Mesenchymal stem cell (in vitro differentiated cells and primary cell): ENCODE measurements around the gene CREB3L4.
"Not testable (repeated sequence)": the region's sequence is repeated elsewhere in the genome, so short reads cannot be mapped to it uniquely, and the experiment has no call there.

Experiments used
- DNase-seq: peaks from one replicate; pipeline ENCODE4 v3.0.0-alpha.2; 2013
- H2AFZ ChIP-seq: one replicate; pipeline ENCODE4 v1.6.1; 2013; ENCODE audit warnings: low read depth, mild to moderate bottlenecking, control low read depth, inconsistent platforms, low read length, moderate library complexity
- H2AK5ac ChIP-seq: 2 replicates; pipeline ENCODE4 v1.6.1; 2013; ENCODE audit warnings: low read length, moderate library complexity, mild to moderate bottlenecking, inconsistent platforms; ENCODE audit not compliant: severe bottlenecking
- H2BK120ac ChIP-seq: one replicate; pipeline ENCODE4 v1.6.1; 2013; ENCODE audit warnings: low read depth, mild to moderate bottlenecking, inconsistent platforms, low read length, moderate library complexity
- H2BK12ac ChIP-seq, 2 experiments: one replicate each; pipeline ENCODE4 v1.6.1; 2013; ENCODE audit warnings: inconsistent platforms in 2 of 2, low read length in 2 of 2, mild to moderate bottlenecking in 2 of 2, moderate library complexity in 2 of 2, control low read depth in 1 of 2
- H2BK15ac ChIP-seq: one replicate; pipeline ENCODE4 v1.6.1; 2013; ENCODE audit warnings: mild to moderate bottlenecking, low read depth, inconsistent platforms; ENCODE audit not compliant: poor library complexity, severe bottlenecking
- H2BK5ac ChIP-seq: 2 replicates; pipeline ENCODE4 v1.6.1; 2013; ENCODE audit warnings: low read depth, mild to moderate bottlenecking, low read length, control low read depth, inconsistent platforms; ENCODE audit not compliant: poor library complexity, severe bottlenecking
- H3K14ac ChIP-seq, 2 experiments: one replicate each; pipeline ENCODE4 v1.6.1; 2013; ENCODE audit warnings: inconsistent platforms in 2 of 2, low read length in 2 of 2, control low read depth in 1 of 2, mild to moderate bottlenecking in 1 of 2, moderate library complexity in 1 of 2
- H3K18ac ChIP-seq, 2 experiments: one replicate each; pipeline ENCODE4 v1.6.1; 2013; ENCODE audit warnings: inconsistent platforms in 2 of 2, low read length in 2 of 2, control low read depth in 1 of 2, low read depth in 1 of 2, mild to moderate bottlenecking in 1 of 2
- H3K23ac ChIP-seq, 2 experiments: one replicate each; pipeline ENCODE4 v1.6.1; 2013; ENCODE audit warnings: inconsistent platforms in 2 of 2, low read length in 2 of 2, mild to moderate bottlenecking in 2 of 2, moderate library complexity in 2 of 2, control low read depth in 1 of 2
- H3K27ac ChIP-seq: 2 replicates; pipeline ENCODE4 v1.5.1; 2013; ENCODE audit warnings: mild to moderate bottlenecking, moderate library complexity, low read length, control low read depth, inconsistent platforms; ENCODE audit not compliant: poor library complexity, severe bottlenecking
- H3K27me3 ChIP-seq, 2 experiments: 2 replicates each; pipeline versions ENCODE4 v1.6.1 to v1.7.0; 2013; ENCODE audit warnings: low read length in 2 of 2, mild to moderate bottlenecking in 2 of 2, moderate library complexity in 2 of 2, control low read depth in 1 of 2, inconsistent platforms in 1 of 2; ENCODE audit not compliant: control insufficient read depth in 1 of 2, insufficient read depth in 1 of 2
- H3K36me3 ChIP-seq, 2 experiments: 2 replicates each; pipeline versions ENCODE4 v1.6.1 to v1.7.0; 2013; ENCODE audit warnings: low read length in 2 of 2, control low read depth in 1 of 2, inconsistent platforms in 1 of 2, low read depth in 1 of 2, mild to moderate bottlenecking in 1 of 2; ENCODE audit not compliant: insufficient read depth in 2 of 2, control insufficient read depth in 1 of 2
- H3K4ac ChIP-seq, 2 experiments: one replicate each; pipeline ENCODE4 v1.6.1; 2013; ENCODE audit warnings: inconsistent platforms in 2 of 2, low read length in 2 of 2, mild to moderate bottlenecking in 2 of 2, moderate library complexity in 2 of 2, control low read depth in 1 of 2, low read depth in 1 of 2
- H3K4me1 ChIP-seq: 2 replicates; pipeline ENCODE4 v1.6.1; 2013; ENCODE audit warnings: low read depth, low read length, control low read depth; ENCODE audit not compliant: control insufficient read depth, insufficient read depth
- H3K4me2 ChIP-seq: 2 replicates; pipeline ENCODE4 v1.6.1; 2013; ENCODE audit warnings: low read length, mild to moderate bottlenecking, inconsistent platforms; ENCODE audit not compliant: poor library complexity, severe bottlenecking
- H3K4me3 ChIP-seq, 2 experiments: 2 replicates each; pipeline versions ENCODE4 v1.5.1 to v1.7.0; 2013; ENCODE audit warnings: low read length in 2 of 2, mild to moderate bottlenecking in 2 of 2, control low read depth in 1 of 2, low read depth in 1 of 2; ENCODE audit not compliant: insufficient read depth in 1 of 2
- H3K79me1 ChIP-seq: replicated peaks from 2 replicates; pipeline ENCODE4 v1.6.1; 2013; ENCODE audit warnings: mild to moderate bottlenecking, control low read depth, low read length, inconsistent platforms; ENCODE audit not compliant: poor library complexity, severe bottlenecking
- H3K9ac ChIP-seq: 2 replicates; pipeline ENCODE4 v1.7.0; 2013; ENCODE audit warnings: mild to moderate bottlenecking, low read length, moderate library complexity
- H3K9me3 ChIP-seq: 2 replicates; pipeline ENCODE4 v1.7.0; 2013; ENCODE audit warnings: mild to moderate bottlenecking, low read length; ENCODE audit not compliant: control insufficient read depth
- H4K8ac ChIP-seq: one replicate; pipeline ENCODE4 v1.6.1; 2013; ENCODE audit warnings: inconsistent platforms, mild to moderate bottlenecking, low read length, moderate library complexity
- H4K91ac ChIP-seq: one replicate; pipeline ENCODE4 v1.6.1; 2013; ENCODE audit warnings: mild to moderate bottlenecking, low read length, inconsistent platforms
- WGBS: methylation state at CpG from one replicate; pipeline ENCODE4 v1.1.7; 2013; ENCODE audit warnings: mixed read lengths; 5-methylcytosine and 5-hydroxymethylcytosine counted together

The CREB3L4 gene

GRCh38 chr1:153995202-153995601, 27.5 kb downstream of the CREB3L4 start:
- H3K4me1 ChIP-seq, result no peaks in the 10 kb centered on the region
- no peak overlapping the region for H3K23ac ChIP-seq
- no peak overlapping the region for H3K4ac ChIP-seq
- H3K27me3 ChIP-seq, result no peaks in the 10 kb centered on the region
- no peak overlapping the region for H4K8ac ChIP-seq
- H2AK5ac ChIP-seq, result no peak overlapping the region
- H3K4me2 ChIP-seq, result no peak overlapping the region
- H2BK15ac ChIP-seq, result no peak overlapping the region
- no peak overlapping the region for H4K91ac ChIP-seq
- WGBS, result 100% methylated on average over 2 of the region's 3 CpGs
- no peak overlapping the region for H3K27ac ChIP-seq
- no peak overlapping the region for H2BK5ac ChIP-seq
- H2BK120ac ChIP-seq, result no peak overlapping the region
- H3K14ac ChIP-seq, result no peak overlapping the region
- DNase-seq, result no peak
- peaks cover 20 to 44% of the 10 kb centered on the region in 2 experiments for H3K36me3 ChIP-seq
- no peaks in the 10 kb centered on the region for H3K9me3 ChIP-seq
- no peak overlapping the region for H2AFZ ChIP-seq
- H2BK12ac ChIP-seq, result no peak overlapping the region
- no peak overlapping the region for H3K9ac ChIP-seq
- no peak overlapping the region for H3K18ac ChIP-seq
- no peaks in the 10 kb centered on the region for H3K79me1 ChIP-seq
- H3K4me3 ChIP-seq, result no peak overlapping the region

GRCh38 chr1:153995640-153996039, 27.9 kb downstream of the CREB3L4 start:
- no peak overlapping the region for H4K91ac ChIP-seq
- H3K27me3 ChIP-seq, result no peaks in the 10 kb centered on the region
- no peak overlapping the region for H3K14ac ChIP-seq
- DNase-seq, result no peak
- no peak overlapping the region for H3K27ac ChIP-seq
- no peak overlapping the region for H2BK15ac ChIP-seq
- H2BK5ac ChIP-seq, result no peak overlapping the region
- H3K79me1 ChIP-seq, result no peaks in the 10 kb centered on the region
- no peaks in the 10 kb centered on the region for H3K4me1 ChIP-seq
- H3K9ac ChIP-seq, result no peak overlapping the region
- H2BK12ac ChIP-seq, result no peak overlapping the region
- no peaks in the 10 kb centered on the region for H3K9me3 ChIP-seq
- H3K4me2 ChIP-seq, result no peak overlapping the region
- H3K18ac ChIP-seq, result no peak overlapping the region
- WGBS, result over 99% methylated on average over 11 of the region's 11 CpGs
- no peak overlapping the region for H3K4ac ChIP-seq
- H2BK120ac ChIP-seq, result no peak overlapping the region
- no peak overlapping the region for H4K8ac ChIP-seq
- no peak overlapping the region for H2AFZ ChIP-seq
- no peak overlapping the region for H3K4me3 ChIP-seq
- peaks cover 20 to 44% of the 10 kb centered on the region in 2 experiments for H3K36me3 ChIP-seq
- H2AK5ac ChIP-seq, result no peak overlapping the region
- no peak overlapping the region for H3K23ac ChIP-seq

DNA sequence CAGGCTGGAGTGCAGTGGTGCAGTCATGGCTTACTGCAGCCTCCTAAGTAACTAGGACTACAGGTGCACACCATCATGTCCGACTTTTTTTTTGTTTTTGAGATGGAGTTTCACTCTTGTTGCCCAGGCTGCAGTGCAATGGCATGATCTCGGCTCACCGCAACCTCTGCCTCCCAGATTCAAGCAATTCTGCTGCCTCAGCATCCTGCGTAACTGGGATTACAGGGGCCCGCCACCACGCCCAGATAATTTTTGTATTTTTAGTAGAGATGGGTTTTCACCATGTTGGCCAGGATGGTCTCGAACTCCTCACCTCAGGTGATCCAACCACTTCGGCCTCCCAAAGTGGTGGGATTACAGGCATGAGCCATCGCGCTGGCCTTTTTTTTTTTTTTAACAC, 29.2 kb downstream of the CREB3L4 start:
- H4K91ac ChIP-seq, H3K18ac ChIP-seq, H2AFZ ChIP-seq, H3K4ac ChIP-seq, H3K27me3 ChIP-seq, H3K27ac ChIP-seq, H2BK5ac ChIP-seq, H4K8ac ChIP-seq, H2AK5ac ChIP-seq, H2BK15ac ChIP-seq, H3K14ac ChIP-seq, H3K23ac ChIP-seq, H3K4me1 ChIP-seq, H2BK120ac ChIP-seq, H3K9ac ChIP-seq, H3K79me1 ChIP-seq, H3K9me3 ChIP-seq, H2BK12ac ChIP-seq, DNase-seq, H3K4me2 ChIP-seq, H3K4me3 ChIP-seq: not testable (repeated sequence)
- H3K36me3 ChIP-seq, result peaks cover 20 to 35% of the 10 kb centered on the region in 2 experiments
- WGBS, result 89% methylated on average over 7 of the region's 10 CpGs

DNA sequence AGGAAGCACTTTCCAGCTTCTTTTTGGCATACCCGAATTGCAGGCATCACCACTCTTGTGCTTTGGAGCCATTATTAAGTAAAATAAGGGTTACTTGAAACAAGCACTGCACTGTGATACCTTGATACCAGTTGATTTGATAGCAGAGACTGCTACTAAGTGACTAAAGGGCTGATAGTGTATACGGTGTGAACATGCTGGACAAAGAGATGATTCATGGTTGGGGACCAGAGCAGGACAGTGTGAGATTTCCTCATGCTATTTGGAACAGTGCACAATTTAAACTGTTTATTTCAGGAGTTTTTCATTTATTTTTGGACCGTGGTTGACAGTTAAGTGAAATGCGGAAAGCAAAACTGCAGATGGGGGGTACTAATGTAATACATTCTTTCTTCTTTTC, 32.7 kb downstream of the CREB3L4 start:
- Histone ChIP-seq H3K79me1 (no peaks in the 10 kb centered on the region), H4K8ac (no peak overlapping the region), H3K4me3 (no peak overlapping the region), H3K27me3 (no peaks in the 10 kb centered on the region), H3K14ac (no peak overlapping the region), H3K4ac (no peak overlapping the region), H2BK12ac (no peak overlapping the region), H2AFZ (no peak overlapping the region), H2BK15ac (no peak overlapping the region), H3K27ac (no peak overlapping the region), H2AK5ac (no peak overlapping the region), H3K4me2 (no peak overlapping the region), H2BK5ac (no peak overlapping the region), H3K18ac (no peak overlapping the region), H3K9ac (no peak overlapping the region), H3K23ac (no peak overlapping the region), H3K36me3 (peaks cover 0 to 4% of the 10 kb centered on the region in 2 experiments), H3K9me3 (no peaks in the 10 kb centered on the region), H4K91ac (no peak overlapping the region), H2BK120ac (no peak overlapping the region), H3K4me1 (peaks cover 2% of the 10 kb centered on the region)
- no peak for DNase-seq
- WGBS, result 81% methylated on average over 2 of the region's 4 CpGs
